Measurements from ENCODE around the gene ERC2.

The ERC2 gene

DNA sequence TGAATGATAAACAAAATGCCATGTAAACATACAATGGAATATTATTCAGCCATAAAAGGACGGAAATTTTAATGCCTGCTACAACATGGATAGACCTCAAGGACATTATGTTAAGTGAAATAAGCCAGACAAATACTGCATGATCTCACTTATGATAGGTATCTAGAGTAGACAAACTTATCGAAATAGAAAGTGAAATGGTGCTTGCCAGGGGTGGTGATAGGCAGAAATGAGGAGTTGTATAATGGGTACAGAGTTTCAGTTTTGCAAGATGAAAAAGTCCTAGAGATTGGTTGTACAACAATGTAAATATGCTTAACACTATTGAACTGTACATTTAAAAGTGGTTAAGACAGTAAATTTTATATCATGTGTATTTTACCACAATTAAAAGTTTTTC is 287.8 kb downstream of the ERC2 start:
- no peaks in the 10 kb centered on the region for H3K36me3 ChIP-seq (ENCODE audit: insufficient read depth, low read length)
- no peaks in the 10 kb centered on the region for H3K9me3 ChIP-seq (ENCODE audit: control insufficient read depth, insufficient read depth, low read length)
- H3K4me1 ChIP-seq (ENCODE audit: insufficient read depth, low read length): no peaks in the 10 kb centered on the region
- no peak overlapping the region for H3K9ac ChIP-seq (ENCODE audit: low read depth, low read length)

DNA sequence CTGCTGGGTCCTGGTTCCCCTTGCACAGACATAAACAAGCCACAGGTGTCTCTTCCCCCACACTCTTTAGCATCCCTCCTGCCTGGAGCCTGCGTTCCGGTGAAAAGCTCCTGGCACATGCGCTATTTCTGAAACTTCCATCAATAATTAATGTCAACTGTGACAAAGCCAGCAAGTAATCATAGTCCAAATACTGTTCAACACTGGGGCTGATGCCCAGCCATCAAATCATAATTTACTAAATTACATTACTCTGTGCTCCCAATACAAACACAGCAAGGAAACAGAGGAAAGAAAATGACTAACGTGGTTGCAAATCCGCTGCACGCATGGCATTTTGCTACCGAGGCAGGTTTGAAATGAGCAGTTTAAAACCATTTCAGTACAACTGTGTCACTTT is 294.7 kb downstream of the ERC2 start:
- Histone ChIP-seq H3K9ac (ENCODE audit: low read depth, low read length) (no peak overlapping the region), H3K9me3 (ENCODE audit: control insufficient read depth, insufficient read depth, low read length) (no peaks in the 10 kb centered on the region), H3K4me1 (ENCODE audit: insufficient read depth, low read length) (no peaks in the 10 kb centered on the region), H3K36me3 (ENCODE audit: insufficient read depth, low read length) (no peaks in the 10 kb centered on the region)

DNA sequence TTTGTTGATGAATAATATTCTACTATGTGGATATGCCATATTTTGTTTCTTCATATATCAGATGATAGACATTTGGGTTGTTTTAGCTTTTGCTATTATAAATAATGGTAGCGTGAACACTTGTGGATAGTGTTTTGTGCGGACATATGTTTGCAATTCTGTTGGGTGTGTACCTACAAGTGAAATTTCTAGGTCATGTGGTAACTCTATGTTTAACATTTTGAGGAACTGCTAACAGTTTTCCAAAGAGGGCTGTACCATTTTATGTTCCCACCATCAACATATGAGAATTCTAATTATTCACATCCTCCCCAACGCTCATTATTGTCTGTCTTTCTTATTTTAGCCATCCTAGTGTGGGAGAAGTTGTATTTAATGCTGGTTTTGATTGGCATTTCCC is 303.8 kb downstream of the ERC2 start:
- no peaks in the 10 kb centered on the region for H3K36me3 ChIP-seq (ENCODE audit: insufficient read depth, low read length)
- H3K9ac ChIP-seq (ENCODE audit: low read depth, low read length): no peak overlapping the region
- no peaks in the 10 kb centered on the region for H3K4me1 ChIP-seq (ENCODE audit: insufficient read depth, low read length)
- H3K9me3 ChIP-seq (ENCODE audit: control insufficient read depth, insufficient read depth, low read length): peaks cover 5% of the 10 kb centered on the region

DNA sequence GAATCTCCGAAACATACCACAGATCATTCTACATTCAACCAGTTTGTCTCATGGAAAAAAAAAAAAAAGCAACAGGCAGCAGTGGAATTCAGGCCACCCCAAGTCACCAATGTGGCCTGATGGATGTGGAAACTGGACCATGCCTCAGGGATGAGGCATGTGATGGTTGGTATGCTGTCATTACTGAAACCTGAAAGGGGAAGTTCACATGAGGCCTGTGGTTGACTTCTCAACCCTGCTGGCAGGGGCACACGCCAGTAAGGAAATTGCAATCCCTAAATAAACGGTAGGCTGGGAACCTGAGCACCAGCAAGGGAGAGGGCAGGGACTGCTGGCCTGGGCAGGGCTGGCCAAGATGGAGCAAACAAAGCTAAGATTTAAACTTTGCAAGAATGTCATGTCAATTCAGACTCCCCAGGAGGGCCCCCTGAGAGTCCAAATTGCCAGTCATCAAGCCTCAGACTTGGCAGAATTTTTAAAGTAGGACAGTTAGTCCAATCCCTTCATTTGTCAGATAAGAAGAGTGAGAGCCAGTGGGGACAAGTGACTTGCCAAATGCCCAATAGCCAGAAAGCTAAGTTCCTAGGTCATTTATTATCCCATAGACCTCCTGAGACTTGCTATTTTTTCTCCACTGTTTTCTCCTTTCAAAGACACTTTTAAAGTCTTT is 310.4 kb downstream of the ERC2 start:
- no peaks in the 10 kb centered on the region for H3K36me3 ChIP-seq (ENCODE audit: insufficient read depth, low read length)
- H3K9ac ChIP-seq (ENCODE audit: low read depth, low read length): no peak overlapping the region

DNA sequence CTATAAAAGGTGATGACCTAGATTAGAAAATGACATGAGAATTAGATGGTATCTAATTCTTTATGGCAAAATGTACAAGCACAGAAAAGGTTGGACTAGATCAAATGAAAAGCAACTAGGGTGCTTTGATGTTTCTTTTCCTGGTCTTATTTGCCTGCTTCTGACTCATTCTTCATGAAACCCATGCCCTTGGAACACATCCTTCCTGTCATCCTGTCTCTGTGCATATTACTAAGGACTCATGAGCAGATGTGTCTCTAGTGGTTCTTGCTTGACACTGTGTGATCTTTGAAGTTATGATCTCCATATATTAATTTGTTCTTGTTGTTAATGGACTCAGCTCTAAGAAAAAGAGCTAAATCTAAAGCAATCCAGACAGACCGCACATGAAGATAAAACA is 314.0 kb downstream of the ERC2 start:
- H3K9me3 ChIP-seq (ENCODE audit: control insufficient read depth, insufficient read depth, low read length): peaks cover 6% of the 10 kb centered on the region; the same call in 1 of the 2 replicates
- peaks cover 10% of the 10 kb centered on the region; the same call in 1 of the 2 replicates for H3K4me1 ChIP-seq (ENCODE audit: insufficient read depth, low read length)
- H3K9ac ChIP-seq (ENCODE audit: low read depth, low read length): no peak overlapping the region
- H3K36me3 ChIP-seq (ENCODE audit: insufficient read depth, low read length): no peaks in the 10 kb centered on the region

More for the DNA sequence above, 310.4 kb downstream of the ERC2 start:
- peaks cover 9% of the 10 kb centered on the region for H3K9me3 ChIP-seq (ENCODE audit: control insufficient read depth, insufficient read depth, low read length)
- peaks cover 10% of the 10 kb centered on the region; the same call in 1 of the 2 replicates for H3K4me1 ChIP-seq (ENCODE audit: insufficient read depth, low read length)

DNA sequence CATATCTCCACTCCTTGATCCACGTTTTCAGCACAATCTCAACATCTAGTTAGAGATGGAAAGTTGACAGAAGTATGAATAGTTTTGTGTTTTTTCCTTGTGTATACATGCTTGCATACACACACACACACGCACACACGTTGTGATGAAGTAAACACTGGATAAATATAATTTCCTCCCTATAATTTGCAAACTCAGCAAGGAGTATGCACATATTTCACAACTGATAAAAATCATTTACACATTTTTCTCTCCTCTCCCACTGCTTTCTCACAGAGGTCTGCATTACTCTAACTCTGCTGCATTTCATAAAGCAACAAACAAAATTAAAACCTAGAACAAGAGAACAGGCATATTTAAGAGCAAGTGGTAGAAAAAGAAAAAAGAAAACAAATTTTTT is 320.9 kb downstream of the ERC2 start:
- H3K9me3 ChIP-seq (ENCODE audit: control insufficient read depth, insufficient read depth, low read length): no peaks in the 10 kb centered on the region
- no peaks in the 10 kb centered on the region for H3K4me1 ChIP-seq (ENCODE audit: insufficient read depth, low read length)
- no peaks in the 10 kb centered on the region for H3K36me3 ChIP-seq (ENCODE audit: insufficient read depth, low read length)
- no peak overlapping the region for H3K9ac ChIP-seq (ENCODE audit: low read depth, low read length)

DNA sequence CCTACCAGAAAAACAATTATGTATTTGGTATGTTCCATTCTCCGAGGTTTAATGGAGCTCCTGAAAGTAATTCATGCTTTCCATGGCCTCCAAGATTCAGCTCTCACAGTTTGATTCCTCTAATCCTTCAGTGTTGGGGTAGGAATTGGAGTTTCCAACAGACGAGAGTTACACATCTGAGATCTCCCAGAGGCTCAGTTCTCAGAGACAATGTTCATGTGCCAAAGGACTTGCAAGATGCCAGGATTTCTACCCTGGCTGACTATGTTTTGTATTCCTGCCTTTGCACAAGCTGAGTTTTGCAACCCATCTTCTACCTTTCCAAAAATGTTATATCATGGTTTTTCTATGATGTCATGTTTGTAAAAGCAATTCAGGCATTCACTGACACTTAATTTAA is 322.9 kb downstream of the ERC2 start:
- no peaks in the 10 kb centered on the region for H3K36me3 ChIP-seq (ENCODE audit: insufficient read depth, low read length)
- H3K4me1 ChIP-seq (ENCODE audit: insufficient read depth, low read length): no peaks in the 10 kb centered on the region
- H3K9me3 ChIP-seq (ENCODE audit: control insufficient read depth, insufficient read depth, low read length): no peaks in the 10 kb centered on the region
- no peak overlapping the region for H3K9ac ChIP-seq (ENCODE audit: low read depth, low read length)

DNA sequence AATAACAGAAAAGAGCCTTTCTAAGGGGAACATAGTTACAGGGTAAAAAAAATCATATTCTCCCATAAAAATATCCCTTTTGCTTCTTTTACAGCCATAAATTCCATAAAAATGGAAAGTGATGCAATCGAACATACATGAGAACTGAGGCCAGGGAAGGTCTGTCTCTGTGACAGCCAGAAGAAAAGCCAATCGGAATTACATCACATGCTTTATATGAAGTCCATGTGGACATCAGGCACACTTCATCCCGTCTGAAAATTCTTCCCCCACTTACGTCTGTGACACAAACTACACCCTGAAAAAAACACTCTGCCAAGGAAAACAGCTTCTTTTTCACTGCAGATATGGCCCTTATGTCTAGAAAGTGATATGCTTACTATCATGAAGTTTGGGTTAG is 323.5 kb downstream of the ERC2 start:
- H3K9ac ChIP-seq (ENCODE audit: low read depth, low read length): no peak overlapping the region
- H3K36me3 ChIP-seq (ENCODE audit: insufficient read depth, low read length): no peaks in the 10 kb centered on the region
- H3K4me1 ChIP-seq (ENCODE audit: insufficient read depth, low read length): no peaks in the 10 kb centered on the region
- H3K9me3 ChIP-seq (ENCODE audit: control insufficient read depth, insufficient read depth, low read length): no peaks in the 10 kb centered on the region

DNA sequence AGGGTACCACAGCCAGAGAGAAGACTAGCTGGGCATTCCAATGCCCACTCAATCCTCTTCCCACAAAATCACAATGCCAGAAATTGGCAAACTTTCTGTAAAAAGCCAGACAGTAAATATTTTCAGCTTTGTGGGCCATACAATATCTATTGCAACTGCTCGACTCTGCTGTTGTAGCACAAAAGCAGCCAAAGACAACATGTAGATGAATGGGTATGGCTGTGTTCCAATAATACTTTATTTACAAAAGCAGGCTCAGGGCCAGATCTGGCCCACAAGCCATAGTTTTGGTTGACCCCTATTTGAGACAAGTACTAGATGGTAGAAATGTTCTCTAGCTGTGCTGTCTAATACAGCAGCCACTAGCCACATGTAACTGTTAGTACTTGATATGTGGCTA is 330.9 kb downstream of the ERC2 start:
- no peaks in the 10 kb centered on the region for H3K9me3 ChIP-seq (ENCODE audit: control insufficient read depth, insufficient read depth, low read length)
- H3K36me3 ChIP-seq (ENCODE audit: insufficient read depth, low read length): no peaks in the 10 kb centered on the region
- peaks cover 4% of the 10 kb centered on the region; the same call in 1 of the 2 replicates for H3K4me1 ChIP-seq (ENCODE audit: insufficient read depth, low read length)
- H3K9ac ChIP-seq (ENCODE audit: low read depth, low read length): no peak overlapping the region

DNA sequence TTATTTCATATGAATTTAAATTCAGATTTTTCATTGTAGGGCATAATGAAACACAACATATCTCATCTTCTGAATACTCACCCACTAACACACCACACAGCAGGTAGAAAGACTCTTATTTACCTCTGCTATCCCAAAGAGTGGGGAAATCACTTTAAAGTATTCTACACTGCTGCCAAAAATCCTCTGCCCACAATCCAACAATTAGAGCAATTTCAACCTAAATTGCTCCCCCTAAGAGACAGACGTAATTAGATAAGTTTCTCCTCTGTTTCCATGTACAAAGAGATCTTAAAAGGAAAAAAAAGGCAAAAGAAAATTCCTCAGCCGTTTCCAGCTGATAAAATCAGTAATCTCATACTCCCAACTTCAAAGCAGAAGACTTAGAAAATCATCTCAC is 331.8 kb downstream of the ERC2 start:
- Histone ChIP-seq H3K9me3 (ENCODE audit: control insufficient read depth, insufficient read depth, low read length) (no peaks in the 10 kb centered on the region), H3K36me3 (ENCODE audit: insufficient read depth, low read length) (no peaks in the 10 kb centered on the region), H3K9ac (ENCODE audit: low read depth, low read length) (no peak overlapping the region), H3K4me1 (ENCODE audit: insufficient read depth, low read length) (peaks cover 7% of the 10 kb centered on the region; the same call in 1 of the 2 replicates)

DNA sequence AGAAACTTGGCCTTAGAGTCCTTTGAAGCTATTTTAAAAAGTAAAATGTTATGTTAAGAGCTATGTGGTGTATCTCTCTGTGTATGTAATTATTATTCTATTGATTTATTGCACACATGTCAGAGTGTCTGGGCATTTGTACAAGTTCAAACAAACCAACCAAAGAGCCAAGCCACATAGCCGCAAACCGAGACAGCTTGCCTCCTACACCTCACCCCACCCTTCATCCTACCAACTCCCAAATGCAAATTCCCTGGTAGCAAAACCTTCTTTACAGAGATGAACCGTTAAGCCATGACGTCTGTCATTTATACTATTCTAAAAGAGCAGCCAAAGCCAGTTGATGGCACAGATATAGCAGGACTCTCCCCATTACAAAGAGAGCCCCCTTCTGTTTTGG is 332.3 kb downstream of the ERC2 start:
- peaks cover 11% of the 10 kb centered on the region for H3K4me1 ChIP-seq (ENCODE audit: insufficient read depth, low read length)
- no peaks in the 10 kb centered on the region for H3K9me3 ChIP-seq (ENCODE audit: control insufficient read depth, insufficient read depth, low read length)
- no peak overlapping the region for H3K9ac ChIP-seq (ENCODE audit: low read depth, low read length)
- no peaks in the 10 kb centered on the region for H3K36me3 ChIP-seq (ENCODE audit: insufficient read depth, low read length)

DNA sequence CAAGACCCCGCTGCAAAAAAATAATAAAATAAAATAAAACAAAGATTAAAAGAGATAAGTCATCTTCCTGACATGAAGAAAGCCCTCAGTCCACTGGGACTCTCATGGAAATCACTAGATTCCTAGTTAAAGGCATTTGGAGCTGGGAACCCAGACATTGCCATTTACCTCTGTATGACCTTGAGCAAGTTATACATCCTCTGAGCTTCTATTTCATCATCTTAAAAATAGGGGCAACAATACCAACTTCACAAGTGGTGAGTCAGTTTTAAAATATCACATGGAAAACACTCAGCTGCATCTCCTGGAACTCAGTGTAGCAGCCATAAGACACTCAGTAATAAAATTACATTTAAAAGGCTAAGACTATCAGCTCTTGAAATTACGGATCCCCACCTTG is 334.8 kb downstream of the ERC2 start:
- H3K9ac ChIP-seq (ENCODE audit: low read depth, low read length): no peak overlapping the region
- peaks cover 19% of the 10 kb centered on the region for H3K4me1 ChIP-seq (ENCODE audit: insufficient read depth, low read length)
- no peaks in the 10 kb centered on the region for H3K9me3 ChIP-seq (ENCODE audit: control insufficient read depth, insufficient read depth, low read length)
- H3K36me3 ChIP-seq (ENCODE audit: insufficient read depth, low read length): no peaks in the 10 kb centered on the region

DNA sequence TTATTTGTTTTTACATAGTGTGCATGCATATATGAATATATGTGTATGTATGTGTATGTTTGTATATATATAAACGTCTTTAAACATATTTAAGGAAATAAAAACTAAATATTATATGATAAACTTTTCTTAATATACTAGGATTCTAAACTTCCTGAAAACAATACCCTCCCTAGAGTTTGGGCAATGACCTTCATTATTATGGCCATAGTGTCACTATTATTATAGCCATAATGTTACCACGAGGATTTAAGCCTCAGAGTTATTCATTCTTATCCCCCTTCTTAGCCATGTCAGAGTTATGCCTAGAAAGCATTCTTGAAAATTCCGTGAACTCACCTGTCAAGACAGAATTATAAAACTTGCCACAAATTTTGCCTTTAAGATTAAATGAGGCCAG is 335.5 kb downstream of the ERC2 start:
- Histone ChIP-seq H3K9me3 (ENCODE audit: control insufficient read depth, insufficient read depth, low read length) (no peaks in the 10 kb centered on the region), H3K36me3 (ENCODE audit: insufficient read depth, low read length) (no peaks in the 10 kb centered on the region), H3K9ac (ENCODE audit: low read depth, low read length) (no peak overlapping the region), H3K4me1 (ENCODE audit: insufficient read depth, low read length) (peaks cover 22% of the 10 kb centered on the region)

DNA sequence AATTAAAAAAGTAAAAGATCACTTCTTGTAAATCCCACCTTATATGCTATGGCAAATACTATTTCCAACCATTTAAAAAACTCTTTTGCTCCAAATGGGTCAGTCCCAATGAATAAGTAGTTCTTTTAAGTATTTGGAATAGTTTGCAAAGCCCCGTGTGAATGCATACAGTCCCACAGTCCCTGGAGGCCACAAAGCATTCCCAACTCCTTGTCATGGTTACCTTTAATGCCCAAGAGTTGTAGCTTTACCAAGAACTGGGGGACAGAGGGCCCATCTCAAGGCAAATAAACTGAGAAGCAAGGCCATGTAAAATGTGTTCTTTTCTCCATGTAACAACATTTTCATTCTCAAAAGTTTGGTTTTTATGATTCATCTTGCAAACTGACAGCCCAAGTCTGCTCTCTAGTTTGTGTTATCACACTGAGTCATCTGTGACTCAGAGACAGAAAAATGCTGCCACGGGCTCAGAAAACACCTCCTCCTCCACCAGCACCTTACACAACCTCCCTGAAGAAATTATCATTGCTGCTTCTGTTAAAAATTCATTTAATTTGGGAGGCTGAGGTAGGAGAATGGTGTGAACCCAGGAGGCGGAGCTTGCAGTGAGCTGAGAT is 336.2 kb downstream of the ERC2 start:
- H3K9ac ChIP-seq (ENCODE audit: low read depth, low read length): no peak overlapping the region
- H3K36me3 ChIP-seq (ENCODE audit: insufficient read depth, low read length): no peaks in the 10 kb centered on the region
- H3K4me1 ChIP-seq (ENCODE audit: insufficient read depth, low read length): peaks cover 22% of the 10 kb centered on the region
- no peaks in the 10 kb centered on the region for H3K9me3 ChIP-seq (ENCODE audit: control insufficient read depth, insufficient read depth, low read length)

DNA sequence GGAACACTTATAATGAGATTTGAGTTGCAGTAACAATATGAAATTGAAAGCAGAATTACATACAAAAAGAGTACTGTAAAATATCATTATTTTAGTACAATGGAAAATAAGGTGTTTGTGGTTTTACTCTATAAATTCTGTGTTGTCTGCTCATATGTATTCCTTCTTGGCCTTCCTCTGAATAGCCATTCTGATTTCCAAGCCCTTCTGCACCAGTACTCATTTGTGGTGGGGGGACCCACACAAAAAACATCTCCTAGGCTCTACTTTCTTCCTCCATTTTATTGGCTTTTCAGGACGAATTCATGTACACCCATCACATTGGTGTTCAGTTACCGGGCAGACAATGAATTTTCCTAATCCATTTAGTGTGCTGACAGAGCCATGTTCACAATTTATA is 338.2 kb downstream of the ERC2 start:
- peaks cover 28% of the 10 kb centered on the region for H3K4me1 ChIP-seq (ENCODE audit: insufficient read depth, low read length)
- H3K9ac ChIP-seq (ENCODE audit: low read depth, low read length): no peak overlapping the region
- H3K9me3 ChIP-seq (ENCODE audit: control insufficient read depth, insufficient read depth, low read length): no peaks in the 10 kb centered on the region
- no peaks in the 10 kb centered on the region for H3K36me3 ChIP-seq (ENCODE audit: insufficient read depth, low read length)
